ENCODE measurements around the gene MLF2.

MLF2 gene

DNA sequence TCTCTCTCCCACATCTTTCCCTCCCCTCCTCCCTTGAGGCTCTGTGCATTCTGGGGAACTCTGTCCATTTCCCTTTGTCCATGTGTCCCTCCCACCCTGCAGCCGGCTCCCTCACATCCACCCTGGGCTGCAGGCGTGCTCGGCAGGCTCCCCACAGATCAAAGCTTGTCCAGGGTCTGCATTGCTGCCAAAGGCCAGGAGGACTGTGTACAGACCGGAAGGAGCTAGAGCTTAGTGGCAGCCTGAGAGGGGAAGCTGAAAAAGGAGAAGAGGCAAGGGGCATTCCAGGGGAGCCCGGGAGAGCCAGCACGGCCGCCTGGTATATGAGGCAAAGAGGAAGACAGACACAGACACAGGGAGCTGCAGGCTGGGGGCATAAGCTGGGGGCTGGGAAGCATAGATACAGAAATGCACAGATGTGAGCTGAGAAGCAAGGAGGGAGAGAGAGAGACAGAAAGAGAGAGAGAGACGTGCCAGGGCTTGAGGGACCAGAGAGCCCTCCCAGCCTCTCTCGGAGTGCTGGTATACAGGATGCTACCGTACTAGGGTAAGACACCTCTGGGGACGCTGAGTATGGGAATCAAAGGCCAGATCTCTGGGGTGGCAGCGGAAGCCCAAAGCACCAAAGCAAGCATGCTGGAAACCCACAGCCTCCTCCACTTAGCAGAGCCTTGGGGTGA is 39.7 kb upstream of the MLF2 start:
- Histone ChIP-seq H3K27me3 (ENCODE audit: control insufficient read depth, insufficient read depth, low read length) (no peaks in the 10 kb centered on the region), H3K79me2 (peaks cover 23% of the 10 kb centered on the region), H3K27ac (peak overlapping the region; percentile 8), H3K4me2 (ENCODE audit: low read length) (no peak overlapping the region), H3K9ac (no peak overlapping the region), H3K4me3 (ENCODE audit: low read depth, low read length) (no peak overlapping the region), H2AFZ (peak overlapping the region; percentile 65), H3K9me3 (ENCODE audit: control insufficient read depth, low read length) (no peaks in the 10 kb centered on the region), H3K36me3 (ENCODE audit: control insufficient read depth, insufficient read depth, low read length) (no peaks in the 10 kb centered on the region), H3K4me1 (peaks cover 14% of the 10 kb centered on the region)
- no peak for TF ChIP-seq CTCF (IDR thresholded peaks at IDR 0.05)

- peaks cover 19% of the 10 kb centered on the region for H3K4me1 ChIP-seq
- H3K79me2 ChIP-seq, result peaks cover 23% of the 10 kb centered on the region
- no peaks in the 10 kb centered on the region for H3K36me3 ChIP-seq (ENCODE audit: control insufficient read depth, insufficient read depth, low read length)
- no peak overlapping the region for H3K4me2 ChIP-seq (ENCODE audit: low read length)
- peak overlapping the region; percentile 65 for H2AFZ ChIP-seq
- H3K9me3 ChIP-seq (ENCODE audit: control insufficient read depth, low read length), result no peaks in the 10 kb centered on the region
- peak overlapping the region; percentile 8 for H3K27ac ChIP-seq
- H3K9ac ChIP-seq, result no peak overlapping the region
- H3K4me3 ChIP-seq (ENCODE audit: low read depth, low read length), result no peak overlapping the region
- no peak for TF ChIP-seq CTCF (IDR thresholded peaks at IDR 0.05)
- H3K27me3 ChIP-seq (ENCODE audit: control insufficient read depth, insufficient read depth, low read length), result no peaks in the 10 kb centered on the region
Observed at GRCh38 chr12:6791931-6792520, 39.1 kb upstream of the MLF2 start.

GRCh38 chr12:6790496-6791150 is 37.7 kb upstream of the MLF2 start:
- Histone ChIP-seq H3K27ac (peak overlapping the region; percentile 98), H3K9me3 (ENCODE audit: control insufficient read depth, low read length) (no peaks in the 10 kb centered on the region), H3K4me1 (peaks cover 31% of the 10 kb centered on the region), H3K4me3 (ENCODE audit: low read depth, low read length) (no peak overlapping the region), H3K9ac (peak overlapping the region; percentile 31), H3K4me2 (ENCODE audit: low read length) (no peak overlapping the region), H2AFZ (peak overlapping the region; percentile 55), H3K27me3 (ENCODE audit: control insufficient read depth, insufficient read depth, low read length) (no peaks in the 10 kb centered on the region), H3K79me2 (peaks cover 23% of the 10 kb centered on the region), H3K36me3 (ENCODE audit: control insufficient read depth, insufficient read depth, low read length) (no peaks in the 10 kb centered on the region)
- no peak for TF ChIP-seq CTCF (IDR thresholded peaks at IDR 0.05)

GRCh38 chr12:6788972-6789924 is 36.3 kb upstream of the MLF2 start, which contains the start of gene CD4:
Gene CD4, plus strand, starts transcription at chr12:6789528. Its CDS starts 10,611 bp downstream, at chr12:6800139.
- peak within 1 kb of the TSS; percentile 21 for H3K4me3 ChIP-seq (ENCODE audit: low read depth, low read length)
- H3K4me1 ChIP-seq, result peaks cover 41% of the 10 kb centered on the region
- peak within 1 kb of the TSS; percentile 31 for H3K9ac ChIP-seq
- peak within 1 kb of the TSS; percentile 98 for H3K27ac ChIP-seq
- H3K79me2 ChIP-seq, result peaks cover 23% of the 10 kb centered on the region
- H3K4me2 ChIP-seq (ENCODE audit: low read length), result peak within 1 kb of the TSS; percentile 17
- no peaks in the 10 kb centered on the region for H3K9me3 ChIP-seq (ENCODE audit: control insufficient read depth, low read length)
- peak within 1 kb of the TSS; percentile 85 for H2AFZ ChIP-seq
- peak; percentile 3 for TF ChIP-seq CTCF (IDR thresholded peaks at IDR 0.05)
- H3K36me3 ChIP-seq (ENCODE audit: control insufficient read depth, insufficient read depth, low read length), result no peaks in the 10 kb centered on the region
- no peaks in the 10 kb centered on the region for H3K27me3 ChIP-seq (ENCODE audit: control insufficient read depth, insufficient read depth, low read length)
